PFSK-1 (cell line): ENCODE results near the gene SARM1. TPM values are rescaled to one million over a fixed set of nuclear protein-coding genes. Genes with fewer than 3 reads are reported as not detected.
A peak's percentile ranks its signal among the peaks of the same experiment; 100 is the strongest.

Experiments used
- FOXP2 ChIP-seq: optimal IDR thresholded peaks from 2 replicates; pipeline ENCODE3; 2011; ENCODE audit warnings: borderline replicate concordance, control low read depth, inconsistent platforms; ENCODE audit not compliant: insufficient read depth; ENCODE audit errors: extremely low read length, extremely low read depth
- POLR2AphosphoS5 ChIP-seq: IDR thresholded peaks from 2 replicates; pipeline ENCODE4 v1.6.1; 2012; ENCODE audit warnings: low read depth, mild to moderate bottlenecking, control low read depth, low read length, moderate library complexity
- SIN3A ChIP-seq: IDR thresholded peaks from 2 replicates; pipeline ENCODE4 v1.6.1; 2012; ENCODE audit warnings: mild to moderate bottlenecking, low read length, moderate library complexity, borderline replicate concordance; ENCODE audit not compliant: insufficient read depth
- TAF1 ChIP-seq: IDR thresholded peaks from 2 replicates; pipeline ENCODE4 v1.6.1; 2012; ENCODE audit warnings: low read length, control low read depth, borderline replicate concordance; ENCODE audit not compliant: insufficient read depth
- polyA plus RNA-seq: library from polyadenylated mRNA; unstranded; fragments of >200 nt; gene quantifications from one replicate; pipeline ENCODE4 v1.2.1, GENCODE V29; 2012; ENCODE audit warnings: low read depth, missing spikeins; ENCODE audit not compliant: insufficient read length
- TF ChIP-seq, protein P1 (sequence below), 2 experiments: IDR thresholded peaks; 2 replicates each; pipeline versions ENCODE4 v1.6.1 to v1.8.0; 2011 to 2012; ENCODE audit warnings: low read depth in 2 of 2, low read length in 2 of 2, control low read depth in 1 of 2, inconsistent platforms in 1 of 2, mild to moderate bottlenecking in 1 of 2, moderate library complexity in 1 of 2; ENCODE audit not compliant: insufficient read depth in 1 of 2

The SARM1 gene
- 2.5 TPM for polyA plus RNA-seq

DNA sequence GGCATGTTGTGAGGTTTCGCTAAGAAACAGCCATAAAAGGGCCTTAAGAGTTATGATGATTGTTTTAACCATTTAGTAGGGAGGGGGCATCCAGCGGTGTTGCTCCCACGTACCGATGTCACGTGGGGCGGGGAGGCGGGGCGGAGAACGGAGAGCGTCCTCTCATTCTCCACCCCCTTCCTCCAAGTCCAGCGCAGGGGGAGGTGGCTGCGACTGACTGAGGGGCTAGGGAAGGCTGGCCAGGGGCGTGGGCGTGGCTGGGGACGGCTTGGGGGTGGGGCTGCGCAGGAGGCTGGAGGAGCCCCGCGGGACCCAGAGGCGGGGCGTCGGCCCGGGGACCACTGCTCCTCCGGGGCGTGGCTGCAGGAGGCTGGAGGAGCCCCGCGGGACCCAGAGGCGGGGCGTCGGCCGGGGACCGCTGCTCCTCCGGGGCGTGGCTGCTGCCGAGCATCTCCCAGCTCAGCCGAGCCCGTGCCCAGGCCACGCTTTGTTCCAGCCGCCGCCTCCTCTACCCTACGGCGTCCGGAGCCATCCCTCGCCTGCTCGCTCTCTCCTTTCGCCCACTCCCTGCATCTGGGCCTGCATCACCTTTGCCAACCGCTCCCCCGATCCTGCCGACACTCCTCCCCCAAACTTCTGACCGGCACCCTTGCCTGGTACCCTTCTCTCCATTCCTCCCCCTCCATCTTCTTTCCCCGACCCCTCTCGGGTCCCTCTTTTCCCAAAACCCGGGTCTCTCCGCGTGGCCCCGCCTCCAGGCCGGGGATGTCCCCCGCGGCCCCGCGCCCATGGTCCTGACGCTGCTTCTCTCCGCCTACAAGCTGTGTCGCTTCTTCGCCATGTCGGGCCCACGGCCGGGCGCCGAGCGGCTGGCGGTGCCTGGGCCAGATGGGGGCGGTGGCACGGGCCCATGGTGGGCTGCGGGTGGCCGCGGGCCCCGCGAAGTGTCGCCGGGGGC, at the start of gene SARM1:
Gene SARM1, plus strand, starts transcription at position 450 of the 958 bp plus-strand sequence. Its CDS starts 339 bp downstream, at position 789.
- no peak for TF ChIP-seq POLR2AphosphoS5
- TF ChIP-seq, protein P1, sequence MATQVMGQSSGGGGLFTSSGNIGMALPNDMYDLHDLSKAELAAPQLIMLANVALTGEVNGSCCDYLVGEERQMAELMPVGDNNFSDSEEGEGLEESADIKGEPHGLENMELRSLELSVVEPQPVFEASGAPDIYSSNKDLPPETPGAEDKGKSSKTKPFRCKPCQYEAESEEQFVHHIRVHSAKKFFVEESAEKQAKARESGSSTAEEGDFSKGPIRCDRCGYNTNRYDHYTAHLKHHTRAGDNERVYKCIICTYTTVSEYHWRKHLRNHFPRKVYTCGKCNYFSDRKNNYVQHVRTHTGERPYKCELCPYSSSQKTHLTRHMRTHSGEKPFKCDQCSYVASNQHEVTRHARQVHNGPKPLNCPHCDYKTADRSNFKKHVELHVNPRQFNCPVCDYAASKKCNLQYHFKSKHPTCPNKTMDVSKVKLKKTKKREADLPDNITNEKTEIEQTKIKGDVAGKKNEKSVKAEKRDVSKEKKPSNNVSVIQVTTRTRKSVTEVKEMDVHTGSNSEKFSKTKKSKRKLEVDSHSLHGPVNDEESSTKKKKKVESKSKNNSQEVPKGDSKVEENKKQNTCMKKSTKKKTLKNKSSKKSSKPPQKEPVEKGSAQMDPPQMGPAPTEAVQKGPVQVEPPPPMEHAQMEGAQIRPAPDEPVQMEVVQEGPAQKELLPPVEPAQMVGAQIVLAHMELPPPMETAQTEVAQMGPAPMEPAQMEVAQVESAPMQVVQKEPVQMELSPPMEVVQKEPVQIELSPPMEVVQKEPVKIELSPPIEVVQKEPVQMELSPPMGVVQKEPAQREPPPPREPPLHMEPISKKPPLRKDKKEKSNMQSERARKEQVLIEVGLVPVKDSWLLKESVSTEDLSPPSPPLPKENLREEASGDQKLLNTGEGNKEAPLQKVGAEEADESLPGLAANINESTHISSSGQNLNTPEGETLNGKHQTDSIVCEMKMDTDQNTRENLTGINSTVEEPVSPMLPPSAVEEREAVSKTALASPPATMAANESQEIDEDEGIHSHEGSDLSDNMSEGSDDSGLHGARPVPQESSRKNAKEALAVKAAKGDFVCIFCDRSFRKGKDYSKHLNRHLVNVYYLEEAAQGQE (IDR thresholded peaks at IDR 0.05; ENCODE audit: insufficient read depth in 1 of 2, low read depth in 2 of 2, low read length in 2 of 2) = peak in 1 of 2 experiments; percentile 50; a peak in 1 of 4 replicates

DNA sequence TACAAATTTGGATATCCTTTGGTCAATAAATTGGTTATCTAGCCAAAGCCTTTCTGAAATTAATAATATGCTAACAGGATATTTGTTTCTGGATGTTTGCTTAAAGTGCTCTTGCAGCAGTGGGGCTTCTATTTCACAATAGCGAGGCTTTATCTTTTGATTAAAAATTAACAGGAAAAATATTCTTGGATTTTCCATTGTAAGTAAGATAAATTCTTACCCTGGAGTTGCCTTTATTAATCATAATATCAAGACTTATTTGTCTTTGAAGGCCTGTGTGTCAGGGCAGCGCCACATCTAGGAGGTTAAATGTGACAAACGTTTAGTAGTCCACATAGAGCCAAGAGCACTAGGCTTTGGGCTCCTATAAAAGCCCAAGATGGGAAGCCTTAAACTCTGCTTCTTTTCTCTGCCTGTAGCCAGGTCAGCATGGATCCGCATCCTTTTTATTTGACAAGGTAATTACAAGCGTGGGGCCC, 47.2 kb upstream of the SARM1 start:
- TF ChIP-seq, protein P1 (IDR thresholded peaks at IDR 0.05; ENCODE audit: insufficient read depth in 1 of 2, low read depth in 2 of 2, low read length in 2 of 2) = no peak
- TF ChIP-seq SIN3A (no peak), FOXP2 (no peak), TAF1 (no peak), POLR2AphosphoS5 (no peak)

DNA sequence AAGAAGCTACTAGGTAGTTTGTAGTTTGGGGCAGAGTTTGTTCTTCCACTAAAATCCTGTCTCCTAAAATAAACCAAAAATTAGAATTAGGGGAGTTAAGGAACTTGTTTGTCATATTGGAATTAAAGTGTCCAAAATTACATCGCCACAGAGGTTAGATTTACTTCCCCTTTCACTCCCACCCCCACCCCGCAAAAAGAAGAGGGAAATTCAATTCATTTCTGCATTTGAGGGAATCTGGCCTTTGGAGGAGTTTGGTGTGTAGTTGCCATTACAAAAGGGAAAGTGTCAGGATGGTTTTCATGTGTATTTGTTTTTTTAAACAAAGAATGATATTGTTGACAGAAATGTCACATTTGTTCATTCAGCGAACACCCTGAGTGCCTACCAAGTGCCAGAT, 46.7 kb upstream of the SARM1 start:
- TF ChIP-seq POLR2AphosphoS5 = no peak
- no peak for TF ChIP-seq FOXP2
- TF ChIP-seq, protein P1 (IDR thresholded peaks at IDR 0.05; ENCODE audit: insufficient read depth in 1 of 2, low read depth in 2 of 2, low read length in 2 of 2) = no peak
- TF ChIP-seq TAF1 = no peak
- TF ChIP-seq SIN3A = no peak

DNA sequence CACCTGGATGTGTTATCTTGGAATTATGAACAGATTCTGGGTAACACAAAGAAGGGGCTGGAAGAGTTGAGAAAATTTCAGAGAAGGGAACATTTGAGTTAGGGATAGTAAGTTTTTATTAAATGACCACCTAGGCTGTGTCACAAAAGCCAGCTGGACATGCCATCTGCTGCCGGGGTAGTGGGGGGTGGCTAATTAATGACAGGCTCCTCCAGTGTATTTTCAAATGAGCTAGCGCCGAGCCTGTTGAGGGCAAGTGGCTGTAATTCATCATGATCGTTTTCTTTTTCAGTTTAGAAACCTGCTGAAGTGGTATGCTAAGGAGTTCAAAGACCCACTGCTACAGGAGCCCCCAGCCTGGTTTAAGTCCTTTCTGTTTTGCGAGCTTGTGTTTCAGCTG, 46.3 kb upstream of the SARM1 start:
- no peak for TF ChIP-seq TAF1
- no peak for TF ChIP-seq FOXP2
- TF ChIP-seq POLR2AphosphoS5 = no peak
- no peak for TF ChIP-seq SIN3A
- TF ChIP-seq, protein P1 (IDR thresholded peaks at IDR 0.05; ENCODE audit: insufficient read depth in 1 of 2, low read depth in 2 of 2, low read length in 2 of 2) = no peak
